A375 (cell line): ENCODE measurements around the gene TRIM2. TPM values are rescaled to one million over a fixed set of nuclear protein-coding genes. Genes with fewer than 3 reads are reported as not detected.

Experiments used
- small RNA-seq: library from RNA; depleted of rRNA; stranded (forward); fragments of <200 nt; gene quantifications from one replicate; pipeline ENCODE3, GENCODE V24; 2014
- total RNA-seq: library from RNA; depleted of rRNA; stranded (reverse); fragments of >200 nt; shearing (Covaris generic); gene quantifications from 2 replicates; pipeline ENCODE4 v1.2.3, GENCODE V29; 2014; rRNA removed

The TRIM2 gene
- 60.8 and 70.5 TPM in 2 replicates for total RNA-seq

DNA sequence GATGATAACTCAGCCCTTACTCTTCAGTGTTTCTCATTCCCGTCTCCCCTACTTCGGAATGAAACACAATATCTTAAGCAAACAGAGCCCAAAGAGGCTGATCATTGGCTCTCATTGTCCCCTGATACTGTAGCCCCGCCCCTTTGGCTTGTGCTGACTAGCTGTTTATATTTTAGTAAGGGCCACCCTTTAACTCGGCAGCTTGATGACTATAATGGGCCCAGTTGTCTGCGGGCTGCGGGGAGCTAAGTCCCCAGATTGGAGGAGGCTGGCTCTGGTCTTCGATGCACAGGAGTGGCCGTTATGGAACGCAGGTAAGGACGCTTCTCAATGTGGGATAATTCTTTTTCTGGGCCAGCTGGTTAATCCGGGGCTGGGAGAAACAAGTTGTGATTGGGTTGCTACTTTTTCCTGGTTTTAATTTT lies at the start of gene TRIM2:
Gene TRIM2 (plus strand): TSS at position 197 of the 425 bp plus-strand sequence. CDS start 88 bp downstream, at position 285.

DNA sequence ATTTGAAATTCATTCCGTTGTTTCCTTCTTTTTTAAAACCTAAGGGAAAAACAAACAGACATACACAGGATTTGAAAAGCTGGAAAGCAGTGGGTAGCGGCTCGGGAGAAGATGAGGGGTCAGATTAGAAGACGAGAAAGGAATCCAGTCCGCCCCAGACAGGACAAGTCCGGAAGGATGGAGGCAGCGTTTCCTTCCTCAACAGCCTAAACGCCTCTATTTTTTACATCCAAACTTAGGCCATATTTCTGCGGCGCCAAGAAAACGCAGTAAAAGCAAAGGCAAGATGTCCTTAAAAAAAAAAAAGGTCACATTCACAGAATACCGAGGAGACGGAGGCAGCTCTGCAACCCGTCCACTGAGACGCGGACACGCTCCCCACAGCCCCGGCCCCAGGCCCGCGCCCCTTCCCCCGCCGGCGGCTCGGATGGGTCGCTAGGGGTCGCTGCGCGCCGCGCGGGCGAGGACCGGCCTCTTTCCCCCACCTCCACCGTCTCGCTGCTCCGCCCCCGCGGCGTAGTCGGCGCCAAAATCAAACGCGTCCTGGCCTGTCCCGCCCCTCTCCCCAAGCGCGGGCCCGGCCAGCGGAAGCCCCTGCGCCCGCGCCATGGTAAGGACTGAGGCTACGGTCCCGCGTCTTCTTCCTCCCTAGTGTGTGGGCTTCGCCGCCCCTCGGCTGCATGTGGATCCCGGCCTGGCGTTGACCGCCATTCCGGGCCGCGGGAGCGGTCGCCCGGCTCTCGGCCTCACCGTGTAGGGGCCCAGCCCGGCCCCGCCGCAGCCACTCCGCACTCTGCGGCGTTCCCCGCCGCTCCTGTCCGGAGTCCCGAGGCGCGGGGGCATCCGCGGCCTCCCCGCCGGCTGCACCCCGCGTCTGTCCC lies 140.1 kb downstream of the TRIM2 start, which contains the start of gene MND1:
Gene MND1 (plus strand): TSS at position 558 of the 881 bp plus-strand sequence. CDS start 50 bp downstream, at position 608.

Small RNAs within 50 kb of the gene (small RNA-seq; reads per million reads assigned to genes)
- gene RF00019 (not detected), gene RN7SL419P (not detected), gene RNU6-1196P (not detected)

Other genes with a start within 250 kb of the TRIM2 start
- gene MND1, start 140.2 kb downstream of the TRIM2 start, total RNA-seq: 22.7 and 33.2 TPM in 2 replicates